ENCODE data around the gene CHST3.

- TF ChIP-seq CTCF (IDR thresholded peaks at IDR 0.05) (no peak), POLR2A (IDR thresholded peaks at IDR 0.05) (no peak)
These were observed 23.4 kb upstream of the CHST3 start for GRCh38 chr10:71940752-71941151.

All from sigmoid colon (tissue), 3 donors.